H1 (cell line): ENCODE data around the gene TRIM56.

Experiments
- EZH2 ChIP-seq: fragments of 200-600 bp; sonication (generic); IDR thresholded peaks from 2 replicates; pipeline ENCODE4 v1.7.1; 2012; ENCODE audit warnings: low read depth, mild to moderate bottlenecking, moderate library complexity, low read length, inconsistent platforms; ENCODE audit not compliant: severe bottlenecking
- POLR2AphosphoS5 ChIP-seq: IDR thresholded peaks from 2 replicates; pipeline ENCODE4 v1.6.1; 2011; ENCODE audit warnings: low read depth, low read length
- POU5F1 ChIP-seq: IDR thresholded peaks from 2 replicates; pipeline ENCODE4 v1.6.1; 2011; ENCODE audit warnings: low read depth, mild to moderate bottlenecking, low read length, moderate library complexity
- RAD21 ChIP-seq, 2 experiments: IDR thresholded peaks in 1 of 2; conservative IDR thresholded peaks in 1 of 2; 2 replicates each; pipeline ENCODE4 v1.6.1; 2011; ENCODE audit warnings: low read depth in 2 of 2, low read length in 2 of 2, improper control_type of control experiment in 1 of 2, inconsistent platforms in 1 of 2, mild to moderate bottlenecking in 1 of 2, moderate library complexity in 1 of 2
- RFX5 ChIP-seq: IDR thresholded peaks from 2 replicates; pipeline ENCODE4 v1.6.1; 2011; ENCODE audit warnings: low read depth, low read length, improper control_type of control experiment, borderline replicate concordance
- SIX5 ChIP-seq: IDR thresholded peaks from 2 replicates; pipeline ENCODE4 v1.6.1; 2011; ENCODE audit warnings: mild to moderate bottlenecking, low read depth, low read length
- SUZ12 ChIP-seq: fragments of 200-600 bp; sonication (generic); IDR thresholded peaks from 2 replicates; pipeline ENCODE4 v1.6.1; 2012; ENCODE audit warnings: mild to moderate bottlenecking, inconsistent platforms, low read length, moderate library complexity, mixed read lengths
- TAF1 ChIP-seq: IDR thresholded peaks from 2 replicates; pipeline ENCODE4 v1.6.1; 2011; ENCODE audit warnings: mild to moderate bottlenecking, low read depth, low read length
- TAF7 ChIP-seq: optimal IDR thresholded peaks from 2 replicates; pipeline ENCODE3; 2011; ENCODE audit warnings: low read depth, mild to moderate bottlenecking, inconsistent platforms, low read length, moderate library complexity, borderline replicate concordance
- TBP ChIP-seq: IDR thresholded peaks from 2 replicates; pipeline ENCODE4 v1.6.1; 2011; ENCODE audit warnings: low read depth, low read length, improper control_type of control experiment
- TF ChIP-seq, protein P1 (sequence below), 3 experiments: IDR thresholded peaks; 1 replicate in 2 of 3; 2 replicates in 1 of 3; pipeline versions ENCODE4 v1.5.1 to v1.6.1; 2011; ENCODE audit warnings: low read length in 3 of 3, mild to moderate bottlenecking in 3 of 3, inconsistent platforms in 2 of 3, low read depth in 1 of 3, moderate library complexity in 1 of 3; ENCODE audit not compliant: insufficient read depth in 1 of 3; ENCODE audit errors: control extremely low read depth in 1 of 3

DNA sequence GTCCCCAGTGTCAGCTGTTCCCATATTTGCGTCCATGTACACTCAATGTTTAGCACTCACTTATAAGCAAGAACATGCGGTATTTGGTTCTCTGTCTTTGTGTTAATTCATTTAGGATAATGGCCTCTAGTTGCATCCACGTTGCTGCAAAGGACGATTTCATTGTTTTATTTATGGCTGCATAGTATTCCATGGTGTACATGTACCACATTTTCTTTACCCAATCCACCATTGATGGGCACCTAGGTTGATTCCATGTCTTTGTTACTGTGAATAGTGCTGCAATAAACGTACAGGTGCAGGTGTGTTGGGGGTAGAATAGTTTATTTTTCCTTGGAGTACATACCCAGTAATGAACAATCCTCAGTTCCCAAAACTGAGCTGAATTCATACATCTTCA, 24.3 kb upstream of the TRIM56 start:
- TF ChIP-seq, protein P1, sequence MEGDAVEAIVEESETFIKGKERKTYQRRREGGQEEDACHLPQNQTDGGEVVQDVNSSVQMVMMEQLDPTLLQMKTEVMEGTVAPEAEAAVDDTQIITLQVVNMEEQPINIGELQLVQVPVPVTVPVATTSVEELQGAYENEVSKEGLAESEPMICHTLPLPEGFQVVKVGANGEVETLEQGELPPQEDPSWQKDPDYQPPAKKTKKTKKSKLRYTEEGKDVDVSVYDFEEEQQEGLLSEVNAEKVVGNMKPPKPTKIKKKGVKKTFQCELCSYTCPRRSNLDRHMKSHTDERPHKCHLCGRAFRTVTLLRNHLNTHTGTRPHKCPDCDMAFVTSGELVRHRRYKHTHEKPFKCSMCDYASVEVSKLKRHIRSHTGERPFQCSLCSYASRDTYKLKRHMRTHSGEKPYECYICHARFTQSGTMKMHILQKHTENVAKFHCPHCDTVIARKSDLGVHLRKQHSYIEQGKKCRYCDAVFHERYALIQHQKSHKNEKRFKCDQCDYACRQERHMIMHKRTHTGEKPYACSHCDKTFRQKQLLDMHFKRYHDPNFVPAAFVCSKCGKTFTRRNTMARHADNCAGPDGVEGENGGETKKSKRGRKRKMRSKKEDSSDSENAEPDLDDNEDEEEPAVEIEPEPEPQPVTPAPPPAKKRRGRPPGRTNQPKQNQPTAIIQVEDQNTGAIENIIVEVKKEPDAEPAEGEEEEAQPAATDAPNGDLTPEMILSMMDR (IDR thresholded peaks at IDR 0.05; ENCODE audit: control extremely low read depth in 1 of 3, insufficient read depth in 1 of 3, low read depth in 1 of 3, low read length in 3 of 3): no peak
- TF ChIP-seq RAD21 (IDR thresholded peaks at IDR 0.05 in 1 of 2, conservative IDR thresholded peaks at IDR 0.05 in 1 of 2; ENCODE audit: low read depth in 2 of 2, low read length in 2 of 2): no peak
- no peak for TF ChIP-seq RFX5
- no peak for TF ChIP-seq SIX5
- no peak for TF ChIP-seq TBP
- TF ChIP-seq TAF7: no peak
- no peak for TF ChIP-seq EZH2
- no peak for TF ChIP-seq TAF1
- TF ChIP-seq SUZ12: no peak
- no peak for TF ChIP-seq POLR2AphosphoS5
- no peak for TF ChIP-seq POU5F1
